Activated T-helper 2 cell treated with anti-CD3 and anti-CD28 coated beads, Interferon-gamma antibody, Interleukin-2, Interleukin-4, amounts not matched to agents 10 μg/mL and 5 μg/mL and 100 μg/mL, durations not matched to agents 14 hours and 24 hours and 36 hours (primary cell): ENCODE data around the gene ZNF280C. TPM values are rescaled to one million over a fixed set of nuclear protein-coding genes. Genes with fewer than 3 reads are reported as not detected.

Experiments
- DNase-seq: peaks from one replicate; pipeline ENCODE4 v3.0.0; 2021; ENCODE audit warnings: low spot score
- H3K27ac Mint-ChIP-seq: one replicate; pipeline ENCODE4 v1.8.0; 2021; ENCODE audit warnings: mixed read lengths
- H3K27me3 Mint-ChIP-seq: one replicate; pipeline ENCODE4 v1.8.0; 2021; ENCODE audit warnings: low read depth, mixed read lengths
- H3K36me3 Mint-ChIP-seq: one replicate; pipeline ENCODE4 v1.8.0; 2021; ENCODE audit warnings: low read depth, mixed read lengths
- H3K4me1 Mint-ChIP-seq: one replicate; pipeline ENCODE4 v1.8.0; 2021; ENCODE audit warnings: low read depth, mixed read lengths
- H3K4me3 Mint-ChIP-seq: one replicate; pipeline ENCODE4 v1.8.0; 2021; ENCODE audit warnings: low read depth, mild to moderate bottlenecking, moderate library complexity, mixed read lengths
- H3K9me3 Mint-ChIP-seq: one replicate; pipeline ENCODE4 v1.8.0; 2021; ENCODE audit warnings: mixed read lengths
- intact Hi-C: fragments of 100-400 bp; cut with micrococcal nuclease; formaldehyde crosslinking; loops from one replicate; pipeline ENCODE4 v1.15.1; 2023
- total RNA-seq: library from RNA; stranded (reverse); gene quantifications from 2 replicates; pipeline ENCODE4 v1.2.3, GENCODE V29; 2022

The ZNF280C gene
- total RNA-seq, 1 donor from 2014 or later = 8.9 TPM

DNA sequence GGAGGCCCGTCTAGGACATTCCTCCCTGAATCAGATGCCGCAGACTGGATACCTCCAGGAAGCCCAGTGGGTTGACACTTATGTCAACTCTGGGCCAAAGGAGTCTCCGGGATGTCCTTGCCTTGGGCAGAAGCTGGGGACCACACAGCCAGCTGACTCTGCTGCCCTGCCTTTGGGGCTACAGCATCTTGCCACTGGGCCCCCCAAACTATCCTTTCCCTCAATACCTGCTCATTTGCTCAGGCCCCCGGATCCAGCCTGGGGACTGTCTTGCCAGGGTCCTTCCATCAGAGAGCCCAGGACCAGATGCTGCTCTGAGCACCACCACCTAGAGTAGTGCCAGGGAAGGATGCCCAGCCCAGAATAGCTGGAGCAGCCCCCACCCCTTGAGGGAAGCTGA, 77.9 kb downstream of the ZNF280C start:
- H3K27me3 Mint-ChIP-seq = no peaks in the 10 kb centered on the region
- no peak overlapping the region for H3K4me3 Mint-ChIP-seq
- DNase-seq = no peak
- no peaks in the 10 kb centered on the region for H3K36me3 Mint-ChIP-seq
- peaks cover 7% of the 10 kb centered on the region for H3K4me1 Mint-ChIP-seq
- no peaks in the 10 kb centered on the region for H3K9me3 Mint-ChIP-seq
- intact Hi-C loops = loop anchor here (5.0 kb wide), 1 partner anchor 48 kb away; no protein-coding TSS in a partner anchor
- H3K27ac Mint-ChIP-seq = no peak overlapping the region

DNA sequence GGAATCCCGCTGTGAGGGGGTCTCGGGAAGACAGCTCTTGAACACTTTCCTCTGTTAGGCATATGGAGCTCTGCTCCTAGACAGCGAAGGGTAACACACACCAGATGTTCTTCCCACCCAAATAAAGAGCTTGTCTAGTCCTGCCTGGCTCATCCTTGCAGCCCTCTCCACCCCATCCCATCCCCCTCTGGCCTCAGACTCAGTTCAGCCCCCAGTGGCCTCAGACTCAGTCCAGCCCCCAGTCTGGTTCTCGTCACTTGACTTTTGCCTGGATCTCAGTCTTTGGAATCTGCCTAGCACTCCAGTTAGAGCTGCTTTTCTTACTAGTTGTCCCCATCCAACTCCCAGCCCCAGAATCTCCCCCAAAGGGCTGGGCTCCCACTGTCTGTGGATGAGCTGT, 82.0 kb downstream of the ZNF280C start:
- peaks cover 14% of the 10 kb centered on the region for H3K36me3 Mint-ChIP-seq
- no peaks in the 10 kb centered on the region for H3K9me3 Mint-ChIP-seq
- H3K27me3 Mint-ChIP-seq = no peaks in the 10 kb centered on the region
- no peak overlapping the region for H3K4me3 Mint-ChIP-seq
- intact Hi-C loops = no loop called here
- DNase-seq = no peak
- H3K27ac Mint-ChIP-seq = no peak overlapping the region
- peaks cover 11% of the 10 kb centered on the region for H3K4me1 Mint-ChIP-seq

DNA sequence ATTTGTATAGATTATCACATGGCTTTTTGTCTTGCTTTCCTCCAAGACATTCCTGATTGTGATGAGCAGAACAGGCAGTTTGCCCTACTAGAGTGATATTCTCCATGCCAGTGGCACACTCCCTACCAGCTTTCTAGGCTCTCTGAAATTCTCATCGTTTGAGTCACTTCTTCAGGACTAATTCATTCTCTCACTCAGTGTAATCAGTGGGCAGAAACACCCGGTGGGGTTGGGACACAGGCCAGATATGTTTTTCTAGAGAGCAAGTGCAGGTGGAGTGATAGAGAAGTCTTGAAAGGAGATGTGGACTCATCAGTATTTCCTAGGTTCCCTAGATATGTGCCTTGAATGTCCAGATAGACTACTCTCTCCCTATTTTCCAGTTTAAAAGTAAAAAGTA, 83.8 kb downstream of the ZNF280C start:
- no peak for DNase-seq
- H3K4me1 Mint-ChIP-seq = peaks cover 13% of the 10 kb centered on the region
- intact Hi-C loops = no loop called here
- no peak overlapping the region for H3K27ac Mint-ChIP-seq
- H3K36me3 Mint-ChIP-seq = peaks cover 23% of the 10 kb centered on the region
- no peaks in the 10 kb centered on the region for H3K27me3 Mint-ChIP-seq
- no peak overlapping the region for H3K4me3 Mint-ChIP-seq
- H3K9me3 Mint-ChIP-seq = no peaks in the 10 kb centered on the region

DNA sequence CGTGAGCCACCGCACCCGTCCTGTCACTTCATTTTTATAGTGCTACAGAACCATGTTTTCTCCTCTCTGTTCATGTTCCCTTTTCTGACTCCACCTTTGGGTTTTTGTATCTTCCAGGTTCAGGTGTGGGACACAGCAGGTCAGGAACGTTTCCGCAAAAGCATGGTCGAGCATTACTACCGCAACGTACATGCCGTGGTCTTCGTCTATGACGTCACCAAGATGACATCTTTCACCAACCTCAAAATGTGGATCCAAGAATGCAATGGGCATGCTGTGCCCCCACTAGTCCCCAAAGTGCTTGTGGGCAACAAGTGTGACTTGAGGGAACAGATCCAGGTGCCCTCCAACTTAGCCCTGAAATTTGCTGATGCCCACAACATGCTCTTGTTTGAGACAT, 84.5 kb downstream of the ZNF280C start:
- DNase-seq = no peak
- peak overlapping the region; percentile 49 for H3K27ac Mint-ChIP-seq
- no peaks in the 10 kb centered on the region for H3K27me3 Mint-ChIP-seq
- peaks cover 29% of the 10 kb centered on the region for H3K36me3 Mint-ChIP-seq
- no peaks in the 10 kb centered on the region for H3K9me3 Mint-ChIP-seq
- no peak overlapping the region for H3K4me3 Mint-ChIP-seq
- peaks cover 18% of the 10 kb centered on the region for H3K4me1 Mint-ChIP-seq
- intact Hi-C loops = no loop called here

DNA sequence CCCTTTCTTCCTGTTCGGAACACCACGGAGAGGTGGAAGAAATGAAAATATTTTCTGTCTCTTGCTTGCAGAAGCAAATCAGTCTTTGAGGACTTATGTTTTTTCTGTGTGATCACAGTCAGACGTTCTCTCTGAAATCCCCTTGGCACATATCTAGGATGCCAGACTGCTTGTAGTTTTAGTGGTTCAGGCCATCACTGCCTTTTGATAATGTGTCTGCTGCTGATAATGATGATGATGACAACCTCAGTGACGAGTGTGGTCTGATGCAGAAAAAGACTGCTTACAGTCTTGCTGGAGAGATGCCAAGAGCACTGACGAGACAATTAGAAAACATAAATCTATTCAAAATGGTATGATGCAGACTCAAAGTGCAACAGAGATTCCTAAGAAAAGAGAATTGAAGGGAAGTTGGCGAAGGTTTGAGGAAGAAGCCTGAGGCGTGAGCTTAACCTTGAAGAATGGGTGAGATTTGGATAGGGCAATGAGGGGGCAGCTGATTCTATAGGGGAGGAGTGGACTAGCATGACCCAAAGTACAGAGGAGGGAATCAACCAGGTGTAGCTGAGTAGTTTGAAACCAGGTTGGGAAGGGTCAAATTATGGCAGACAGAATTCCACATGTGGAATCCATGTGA, 89.0 kb downstream of the ZNF280C start:
- DNase-seq = no peak
- Mint-ChIP-seq H3K4me1 (peaks cover 41% of the 10 kb centered on the region), H3K4me3 (no peak overlapping the region), H3K36me3 (peaks cover 47% of the 10 kb centered on the region), H3K9me3 (no peaks in the 10 kb centered on the region), H3K27ac (peak overlapping the region; percentile 44), H3K27me3 (no peaks in the 10 kb centered on the region)
- intact Hi-C loops = loop anchor here (10.0 kb wide), 1 partner anchor 415 kb away; no protein-coding TSS in a partner anchor

DNA sequence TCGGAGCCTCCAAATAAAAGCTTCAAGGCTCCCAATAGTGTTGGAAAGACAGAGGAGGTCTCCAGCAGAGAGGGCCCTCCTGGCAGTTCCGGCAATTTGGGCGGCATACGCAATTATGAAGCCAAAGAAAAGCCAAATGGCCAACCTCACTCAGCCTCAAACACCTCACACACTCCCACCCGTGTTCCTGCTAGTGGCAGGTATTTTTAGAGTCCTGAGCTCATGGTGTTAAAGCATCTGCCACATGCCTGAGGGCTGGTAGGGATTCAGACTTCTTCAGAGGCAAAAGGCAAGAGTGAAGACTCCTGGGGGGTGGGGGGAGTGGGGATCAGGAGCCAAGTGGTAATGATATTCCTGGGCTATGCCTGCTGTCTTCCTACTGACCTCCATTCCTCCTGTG, 89.5 kb downstream of the ZNF280C start:
- H3K9me3 Mint-ChIP-seq = no peaks in the 10 kb centered on the region
- H3K4me1 Mint-ChIP-seq = peaks cover 40% of the 10 kb centered on the region
- H3K36me3 Mint-ChIP-seq = peaks cover 48% of the 10 kb centered on the region
- no peak for DNase-seq
- H3K27me3 Mint-ChIP-seq = no peaks in the 10 kb centered on the region
- H3K4me3 Mint-ChIP-seq = no peak overlapping the region
- H3K27ac Mint-ChIP-seq = peak overlapping the region; percentile 44
- intact Hi-C loops = loop anchor here (10.0 kb wide), 1 partner anchor 414 kb away; no protein-coding TSS in a partner anchor

DNA sequence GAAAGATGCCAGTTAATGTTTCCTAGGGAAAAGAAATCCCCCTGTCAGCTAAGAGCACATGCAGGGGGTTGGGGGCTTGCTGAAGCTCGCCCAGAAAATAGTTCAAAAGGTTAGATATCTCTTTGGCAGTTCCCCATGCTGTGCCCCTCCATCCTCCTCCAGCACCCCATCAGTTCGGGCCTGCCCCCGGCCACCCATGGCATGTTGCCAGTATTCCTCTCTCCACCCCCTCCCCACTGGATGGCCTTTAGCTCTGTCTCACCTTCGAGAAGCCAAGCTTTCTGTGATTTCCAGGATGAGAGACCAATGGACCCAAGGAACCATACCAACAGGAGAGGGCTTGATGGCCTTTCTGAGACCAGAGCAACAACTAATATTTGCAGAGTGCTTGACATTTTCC, 91.8 kb downstream of the ZNF280C start:
- H3K27me3 Mint-ChIP-seq = no peaks in the 10 kb centered on the region
- no peak for DNase-seq
- no peaks in the 10 kb centered on the region for H3K9me3 Mint-ChIP-seq
- H3K4me3 Mint-ChIP-seq = no peak overlapping the region
- H3K36me3 Mint-ChIP-seq = peaks cover 47% of the 10 kb centered on the region
- peaks cover 43% of the 10 kb centered on the region for H3K4me1 Mint-ChIP-seq
- intact Hi-C loops = loop anchor here (10.0 kb wide), 1 partner anchor 412 kb away; no protein-coding TSS in a partner anchor
- H3K27ac Mint-ChIP-seq = peak overlapping the region; percentile 48

DNA sequence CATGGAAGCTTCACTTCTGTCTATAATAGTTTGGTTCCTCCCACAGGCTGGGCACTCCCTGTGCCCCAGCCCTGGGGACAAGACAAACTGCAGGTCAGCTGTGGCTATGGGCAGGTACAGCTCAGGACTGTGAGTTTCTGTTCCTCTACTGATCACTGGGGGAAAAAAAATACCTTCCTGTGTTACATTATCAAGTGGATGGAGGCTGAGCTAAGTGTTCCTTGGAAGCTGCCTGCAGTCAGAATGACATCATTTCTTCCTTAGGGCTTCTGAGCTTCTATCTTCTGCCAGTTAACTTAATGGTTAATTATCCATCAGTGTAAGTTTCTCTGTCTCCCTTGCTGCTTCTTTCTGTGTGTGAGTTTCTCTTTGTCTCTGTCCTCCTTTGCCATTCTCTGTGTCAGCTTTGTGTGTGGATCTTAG, 92.3 kb downstream of the ZNF280C start:
- peaks cover 43% of the 10 kb centered on the region for H3K4me1 Mint-ChIP-seq
- DNase-seq = no peak
- no peaks in the 10 kb centered on the region for H3K9me3 Mint-ChIP-seq
- H3K4me3 Mint-ChIP-seq = peak overlapping the region; percentile 61
- peaks cover 47% of the 10 kb centered on the region for H3K36me3 Mint-ChIP-seq
- H3K27ac Mint-ChIP-seq = peak overlapping the region; percentile 48
- intact Hi-C loops = loop anchor here (10.0 kb wide), 1 partner anchor 412 kb away; no protein-coding TSS in a partner anchor
- H3K27me3 Mint-ChIP-seq = no peaks in the 10 kb centered on the region

DNA sequence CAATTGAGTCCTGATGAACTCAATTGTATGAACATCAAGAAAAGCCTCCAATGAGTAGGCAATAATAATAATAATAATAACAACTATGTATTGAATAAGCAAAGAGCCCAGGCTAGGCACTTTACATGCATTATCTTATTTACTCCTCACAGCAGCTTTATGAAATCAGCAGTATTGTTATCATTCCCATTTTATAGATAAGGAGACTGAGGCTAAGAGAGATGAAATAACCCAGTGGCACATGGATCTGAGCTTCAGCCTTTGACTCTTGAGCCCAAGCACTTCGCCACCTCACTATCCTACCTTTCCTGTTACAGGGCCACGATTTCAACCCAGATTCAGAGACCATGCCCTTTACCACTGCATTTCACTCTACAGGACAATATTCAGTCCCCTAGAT, 93.8 kb downstream of the ZNF280C start:
- Mint-ChIP-seq H3K36me3 (peaks cover 39% of the 10 kb centered on the region), H3K4me3 (peak overlapping the region; percentile 42), H3K4me1 (peaks cover 47% of the 10 kb centered on the region), H3K27me3 (no peaks in the 10 kb centered on the region), H3K27ac (peak overlapping the region; percentile 28), H3K9me3 (no peaks in the 10 kb centered on the region)
- no peak for DNase-seq
- intact Hi-C loops = loop anchor here (5.0 to 10.0 kb wide), 2 partner anchors 53 to 410 kb away; no protein-coding TSS in a partner anchor

DNA sequence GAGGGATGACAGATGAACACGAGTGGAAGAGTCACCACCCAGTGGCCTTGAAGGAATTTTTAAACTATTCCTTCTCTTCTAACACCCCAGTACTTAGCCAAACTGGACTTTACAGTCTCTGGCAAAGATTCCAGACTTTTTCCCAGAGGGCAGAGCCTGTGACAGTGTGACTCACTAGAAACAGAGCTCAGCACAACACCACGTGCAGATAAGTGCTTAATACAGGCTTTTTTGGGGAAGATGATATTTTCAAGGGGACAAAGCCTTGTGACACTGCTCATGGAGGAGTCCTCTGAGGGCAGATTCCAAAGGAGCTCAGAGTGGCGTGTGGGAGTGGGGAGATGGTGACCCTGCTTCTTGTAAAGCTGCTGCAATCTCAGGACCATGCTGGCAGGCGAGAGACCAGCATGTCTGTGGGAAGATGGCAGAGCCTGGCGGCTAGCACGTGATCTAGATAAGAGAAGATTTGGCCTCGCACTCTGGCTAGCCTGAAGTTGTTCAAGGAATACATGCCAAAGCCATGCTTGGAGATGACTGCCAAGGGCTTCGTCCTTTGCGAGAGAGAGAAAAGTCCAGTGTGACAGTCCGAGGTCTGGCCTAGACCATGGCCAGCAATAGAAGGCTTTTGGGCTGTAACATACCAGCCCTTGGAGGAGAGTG, 94.5 kb downstream of the ZNF280C start:
- Mint-ChIP-seq H3K4me1 (peaks cover 41% of the 10 kb centered on the region), H3K4me3 (peak overlapping the region; percentile 92), H3K36me3 (peaks cover 32% of the 10 kb centered on the region), H3K9me3 (no peaks in the 10 kb centered on the region), H3K27me3 (no peaks in the 10 kb centered on the region), H3K27ac (peak overlapping the region; percentile 90)
- intact Hi-C loops = loop anchor here (5.0 to 10.0 kb wide), 2 partner anchors 52 to 409 kb away; no protein-coding TSS in a partner anchor
- DNase-seq = no peak

DNA sequence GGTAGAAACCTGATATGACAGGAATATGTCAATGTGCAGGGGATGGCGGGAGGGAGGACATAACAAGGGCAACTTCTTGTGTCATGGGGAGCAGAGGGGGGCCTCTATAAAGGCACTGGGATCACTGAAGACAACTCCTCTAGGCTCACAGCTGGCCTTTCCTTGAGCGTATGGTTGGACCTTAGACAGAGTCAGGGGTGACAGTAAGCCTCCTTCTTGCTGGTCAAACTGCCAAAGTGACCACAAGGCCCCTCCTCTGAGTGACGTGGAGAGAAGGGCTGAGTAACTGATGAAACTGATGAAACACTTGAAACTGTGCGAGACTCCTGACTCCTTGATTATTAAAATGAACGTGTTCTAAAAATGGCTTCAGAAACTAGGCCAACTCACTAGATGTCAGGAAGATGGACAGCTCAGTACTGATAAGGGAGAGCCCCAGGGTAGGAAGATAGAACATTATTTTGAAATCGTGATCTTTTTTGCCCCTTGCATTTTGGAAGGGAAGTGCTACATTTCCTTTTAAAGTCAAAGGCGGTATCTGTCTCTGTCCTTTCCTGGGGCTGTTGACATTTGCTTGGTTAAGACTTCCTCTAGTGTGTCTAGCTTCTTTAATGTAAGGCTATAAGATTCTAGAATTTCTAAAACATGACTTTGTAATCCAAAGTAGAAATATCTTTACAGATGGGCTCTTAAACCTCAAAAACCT, 95.4 kb downstream of the ZNF280C start:
- peak; percentile 22 for DNase-seq
- Mint-ChIP-seq H3K27ac (peak overlapping the region; percentile 90), H3K27me3 (no peaks in the 10 kb centered on the region), H3K4me3 (peak overlapping the region; percentile 92), H3K4me1 (peaks cover 43% of the 10 kb centered on the region), H3K36me3 (peaks cover 31% of the 10 kb centered on the region), H3K9me3 (no peaks in the 10 kb centered on the region)
- intact Hi-C loops = loop anchor here (1.0 to 10.0 kb wide), 6 partner anchors 10 to 409 kb away; partner anchors contain the start of gene ZNF280C

DNA sequence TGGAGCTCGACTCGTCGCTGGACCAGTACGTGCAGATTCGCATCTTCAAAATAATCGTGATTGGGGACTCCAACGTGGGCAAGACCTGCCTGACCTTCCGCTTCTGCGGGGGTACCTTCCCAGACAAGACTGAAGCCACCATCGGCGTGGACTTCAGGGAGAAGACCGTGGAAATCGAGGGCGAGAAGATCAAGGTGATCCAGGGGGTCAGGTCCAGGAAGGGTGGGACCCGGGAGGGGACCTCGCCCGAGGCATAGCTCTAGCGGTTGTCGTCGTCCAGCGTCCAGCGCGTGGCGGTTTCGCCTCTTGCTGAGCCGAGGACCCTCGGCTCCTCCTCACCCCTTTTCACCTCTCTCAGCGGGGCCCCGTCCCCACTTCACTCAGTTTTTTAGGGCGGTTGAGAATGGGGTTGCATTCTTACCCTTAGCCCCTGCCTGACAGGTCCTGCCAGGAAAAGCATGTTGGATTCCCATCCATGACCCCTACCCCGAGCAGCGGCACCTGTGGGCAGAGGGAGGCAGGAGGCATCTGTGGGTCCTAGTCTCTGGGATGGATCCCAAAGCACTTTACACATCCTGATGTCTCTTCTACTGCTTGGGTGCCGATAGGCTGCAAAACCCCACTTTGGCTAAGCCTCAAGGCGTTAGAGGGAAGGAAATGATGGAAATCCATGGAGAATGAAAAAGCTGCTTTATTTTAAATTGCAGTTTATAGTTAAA, 96.4 kb downstream of the ZNF280C start:
- no peak for DNase-seq
- Mint-ChIP-seq H3K27ac (peak overlapping the region; percentile 90), H3K27me3 (no peaks in the 10 kb centered on the region), H3K4me3 (peak overlapping the region; percentile 92), H3K4me1 (peaks cover 36% of the 10 kb centered on the region), H3K36me3 (peaks cover 21% of the 10 kb centered on the region), H3K9me3 (no peaks in the 10 kb centered on the region)
- intact Hi-C loops = loop anchor here (2.0 to 10.0 kb wide), 5 partner anchors 41 to 407 kb away; partner anchors contain the start of gene ZNF280C
